NCI-H187 treated with DMSO at 0.1 percent for 48 hours (cell line): ENCODE measurements around the gene ZNF521.

Experiments
- DNase-seq: peaks from one replicate; lab custom pipeline; 2025; lab: John Stamatoyannopoulos, UW

ZNF521 gene

GRCh38 chr18:25167612-25168410 is 184.2 kb downstream of the ZNF521 start:
- DNase-seq, result peak; percentile 86

GRCh38 chr18:25166113-25166512 is 185.9 kb downstream of the ZNF521 start:
- DNase-seq, result no peak

- no peak for DNase-seq
These were observed 186.8 kb downstream of the ZNF521 start for GRCh38 chr18:25164848-25165811.

GRCh38 chr18:25164211-25164847 is 187.6 kb downstream of the ZNF521 start:
- DNase-seq, result no peak

- no peak for DNase-seq
These were observed 198.5 kb downstream of the ZNF521 start for GRCh38 chr18:25153426-25153825.

- no peak for DNase-seq
These were observed 204.0 kb downstream of the ZNF521 start for GRCh38 chr18:25147877-25148488.

- DNase-seq, result no peak
These were observed 205.5 kb downstream of the ZNF521 start for GRCh38 chr18:25146512-25146910.

- no peak for DNase-seq
These were observed 206.0 kb downstream of the ZNF521 start for GRCh38 chr18:25145731-25146511.

GRCh38 chr18:25144820-25145219 is 207.1 kb downstream of the ZNF521 start:
- DNase-seq, result no peak

- no peak for DNase-seq
These were observed 210.1 kb downstream of the ZNF521 start for GRCh38 chr18:25141886-25142285.

GRCh38 chr18:25141399-25141798 is 210.6 kb downstream of the ZNF521 start:
- DNase-seq, result no peak

GRCh38 chr18:25140962-25141308 is 211.0 kb downstream of the ZNF521 start:
- no peak for DNase-seq

GRCh38 chr18:25140124-25140961 is 211.6 kb downstream of the ZNF521 start:
- no peak for DNase-seq

GRCh38 chr18:25137197-25137472 is 214.8 kb downstream of the ZNF521 start:
- no peak for DNase-seq

- no peak for DNase-seq
These were observed 215.4 kb downstream of the ZNF521 start for GRCh38 chr18:25136416-25137196.

GRCh38 chr18:25134861-25135260 is 217.1 kb downstream of the ZNF521 start:
- no peak for DNase-seq

- DNase-seq, result no peak
These were observed 218.1 kb downstream of the ZNF521 start for GRCh38 chr18:25133879-25134278.

- no peak for DNase-seq
These were observed 219.0 kb downstream of the ZNF521 start for GRCh38 chr18:25132786-25133496.

- DNase-seq, result no peak
These were observed 225.2 kb downstream of the ZNF521 start for GRCh38 chr18:25126751-25127150.
